Astrocyte (in vitro differentiated cells and primary cell): ENCODE results near the gene UROC1.

Experiments used
- CTCF ChIP-seq: IDR thresholded peaks from 2 replicates; pipeline ENCODE4 v1.5.1; 2011; ENCODE audit warnings: low read depth, mild to moderate bottlenecking, inconsistent platforms, low read length, moderate library complexity; ENCODE audit not compliant: insufficient read depth
- EZH2 ChIP-seq: IDR thresholded peaks from 2 replicates; pipeline ENCODE4 v1.6.1; 2012; ENCODE audit warnings: mild to moderate bottlenecking, low read length, inconsistent platforms; ENCODE audit not compliant: insufficient read depth

GRCh38 chr3:126468028-126468891, 49.3 kb downstream of the UROC1 start:
- no peak for TF ChIP-seq CTCF
- no peak for TF ChIP-seq EZH2
